Fibroblast of mammary gland (primary cell): Measurements from ENCODE around the gene MYO7B.

Experiments used
- DNase-seq: peaks from one replicate; pipeline ENCODE4 v3.0.0-alpha.2; 2010; ENCODE audit warnings: low read depth
- H3K4me3 ChIP-seq: 2 replicates; pipeline ENCODE4 v1.5.1; 2011; ENCODE audit warnings: low read depth, mild to moderate bottlenecking, low read length, moderate library complexity; ENCODE audit not compliant: control insufficient read depth
- CTCF ChIP-seq: conservative IDR thresholded peaks from 2 replicates; pipeline ENCODE4 v1.5.1; 2011; ENCODE audit warnings: low read depth, low read length, inconsistent platforms; ENCODE audit not compliant: control insufficient read depth, insufficient read depth

Gene MYO7B

GRCh38 chr2:127628767-127629614 is 93.5 kb downstream of the MYO7B start:
- no peak overlapping the region for H3K4me3 ChIP-seq
- TF ChIP-seq CTCF = no peak
- DNase-seq = no peak

- no peak for DNase-seq
- no peak overlapping the region for H3K4me3 ChIP-seq
- no peak for TF ChIP-seq CTCF
These were observed 94.2 kb downstream of the MYO7B start for GRCh38 chr2:127629637-127630036.

- no peak overlapping the region for H3K4me3 ChIP-seq
- no peak for DNase-seq
- TF ChIP-seq CTCF = no peak
These were observed 94.8 kb downstream of the MYO7B start for GRCh38 chr2:127630096-127630863.

GRCh38 chr2:127630864-127631540 is 95.5 kb downstream of the MYO7B start:
- H3K4me3 ChIP-seq = no peak overlapping the region

GRCh38 chr2:127631541-127631996 is 96.1 kb downstream of the MYO7B start:
- no peak overlapping the region for H3K4me3 ChIP-seq
- TF ChIP-seq CTCF = no peak
- no peak for DNase-seq

More at GRCh38 chr2:127630864-127631540, 95.5 kb downstream of the MYO7B start:
- TF ChIP-seq CTCF = no peak
- DNase-seq = no peak

- no peak overlapping the region for H3K4me3 ChIP-seq
- no peak for DNase-seq
- no peak for TF ChIP-seq CTCF
These were observed 96.6 kb downstream of the MYO7B start for GRCh38 chr2:127631997-127632581.
